GM12874 (cell line): ENCODE results near the gene SETX.

Experiments
- CTCF ChIP-seq: IDR thresholded peaks from 2 replicates; pipeline ENCODE4 v1.5.1; 2011; ENCODE audit warnings: low read depth, mild to moderate bottlenecking, control low read depth, low read length, moderate library complexity; ENCODE audit not compliant: insufficient read depth

SETX gene

GRCh38 chr9:132283863-132284262 is 70.9 kb downstream of the SETX start:
- no peak for TF ChIP-seq CTCF

DNA sequence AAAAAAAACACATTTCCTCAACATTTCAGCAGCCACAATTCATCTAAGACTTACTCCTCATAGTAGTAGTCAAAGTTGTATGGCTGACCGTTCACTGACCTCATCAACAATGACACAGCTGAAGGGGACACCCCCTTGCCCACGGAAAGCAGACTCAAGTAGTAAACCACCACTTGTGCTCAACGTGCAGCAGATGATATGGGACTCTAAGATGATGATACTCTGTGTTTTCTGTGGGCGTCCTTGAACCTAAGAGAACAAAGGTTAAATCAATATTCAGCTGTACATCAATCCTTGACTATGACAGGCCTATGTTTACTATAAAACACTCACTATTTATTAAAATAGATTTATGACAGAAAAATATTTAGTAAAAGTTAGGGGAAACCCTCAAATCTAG is 71.6 kb downstream of the SETX start:
- no peak for TF ChIP-seq CTCF

- TF ChIP-seq CTCF: no peak
Measured at GRCh38 chr9:132274861-132275260, 79.9 kb downstream of the SETX start.

- TF ChIP-seq CTCF: peak; percentile 74; the same call in 1 of the 2 replicates
Measured at GRCh38 chr9:132268725-132269352, 85.9 kb downstream of the SETX start.

DNA sequence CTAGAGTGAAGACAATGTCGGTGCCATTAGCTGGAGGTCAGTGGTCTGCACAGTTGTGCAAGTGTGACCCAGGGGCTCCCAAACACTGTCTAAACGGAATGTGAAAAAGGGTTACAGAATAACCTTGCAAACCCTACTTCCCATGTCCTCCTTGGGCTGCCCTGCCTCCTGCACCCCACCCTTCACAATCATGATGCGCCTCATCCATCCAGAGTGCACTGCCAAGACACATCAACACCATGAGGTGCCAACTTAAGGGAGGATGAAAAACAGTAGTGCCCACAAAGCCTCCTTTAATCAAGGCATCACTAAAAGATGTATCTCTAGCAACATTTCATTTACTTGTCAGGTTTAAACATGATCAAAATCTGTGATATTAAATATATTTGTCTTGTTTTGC is 87.1 kb downstream of the SETX start:
- no peak for TF ChIP-seq CTCF

DNA sequence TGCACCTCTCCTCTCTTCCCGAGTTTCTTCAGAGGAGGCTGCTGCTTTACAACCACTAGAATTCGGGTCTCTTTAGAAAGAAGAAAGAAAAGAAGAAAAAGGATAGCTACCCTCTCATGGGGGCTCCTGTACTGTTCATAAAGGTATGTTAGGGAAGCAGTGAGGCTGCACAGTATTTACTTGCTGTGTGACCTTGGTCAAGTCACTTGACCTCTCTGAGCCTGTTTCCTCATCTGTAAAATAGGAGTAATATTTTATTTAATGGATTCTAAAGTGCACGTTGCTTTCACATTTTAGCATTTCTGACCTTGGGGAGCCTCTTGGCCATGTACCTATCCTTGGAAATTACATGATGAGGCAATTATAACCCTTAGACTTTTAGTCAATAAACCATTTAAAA is 88.8 kb downstream of the SETX start:
- TF ChIP-seq CTCF: no peak

DNA sequence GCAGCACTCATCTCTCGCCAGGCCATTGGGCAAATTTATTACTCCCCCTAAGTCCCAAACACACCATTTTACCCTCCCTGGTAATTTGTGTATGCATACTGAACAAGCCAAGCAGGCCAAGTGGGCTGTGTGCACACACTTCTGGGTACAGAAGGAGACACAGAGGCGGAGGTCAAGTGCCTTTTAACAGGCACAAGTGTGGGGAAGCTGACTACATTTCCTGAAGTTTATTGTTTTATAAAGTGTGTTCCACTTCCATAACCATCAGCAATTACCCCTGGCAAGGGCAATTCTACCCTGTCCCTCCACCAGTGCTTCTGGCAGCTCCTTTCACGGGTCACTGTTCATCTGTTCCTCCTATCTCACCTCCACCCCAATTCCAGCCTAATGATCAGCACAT is 93.9 kb downstream of the SETX start:
- no peak for TF ChIP-seq CTCF
